HCT116 (cell line): ENCODE data around the gene HIF1A. TPM values are rescaled to one million over a fixed set of nuclear protein-coding genes. Genes with fewer than 3 reads are reported as not detected.

Source experiments
- ATAC-seq: fragments of 200-7000 bp; cut with Tn5 transposase; 2 replicates; pipeline ENCODE4 v1.9.1; 2020; ENCODE audit warnings: mild to moderate bottlenecking, moderate library complexity
- BruUV-seq: library from RNA; stranded (reverse); fragments of 400-500 nt; replicated peaks from 2 replicates; lab custom pipeline; 2021; lab: Mats Ljungman, UMichigan
- CTCF ChIA-PET: fragments of 300-600 bp; sonication (Branson Sonifier 250); formaldehyde crosslinking; loops from one replicate; lab custom pipeline; 2021; ENCODE audit warnings: antibody characterized with exemption; lab: Charles Lee
- POLR2A ChIA-PET: fragments of 300-600, 350-600 bp; sonication (Branson Sonifier 250); formaldehyde crosslinking; loops from one replicate; lab custom pipeline; 2021; ENCODE audit warnings: antibody characterized with exemption; lab: Charles Lee
- RAD21 ChIA-PET, 2 experiments: fragments of 300-600 bp; sonication (Branson Sonifier 250); formaldehyde crosslinking; loops; one replicate each; lab custom pipeline; 2023; ENCODE audit warnings: low total read pairs in 2 of 2; ENCODE audit not compliant: uncharacterized antibody in 2 of 2, unreplicated experiment in 2 of 2, low non-redundant PET in 1 of 2; lab: Charles Lee
- DNase-seq: peaks from one replicate; pipeline ENCODE4 v3.0.0-alpha.2; 2010; ENCODE audit warnings: low read depth, low spot score
- H2AFZ ChIP-seq: fragments of 200-600 bp; shearing (Covaris generic), sonication (generic); 2 replicates; pipeline ENCODE4 v1.6.1; 2017; ENCODE audit warnings: low read depth, mixed run types, mixed read lengths, antibody characterized with exemption, low read length; ENCODE audit not compliant: poor library complexity, severe bottlenecking
- H3K27ac ChIP-seq: 2 replicates; pipeline ENCODE4 v1.5.1; 2012; ENCODE audit warnings: low read depth, low read length
- H3K27me3 ChIP-seq: fragments of 200-600 bp; sonication (generic); 2 replicates; pipeline ENCODE4 v1.6.1; 2016; ENCODE audit warnings: mixed run types, low read length, mixed read lengths; ENCODE audit not compliant: insufficient read depth
- H3K36me3 ChIP-seq, 2 experiments: fragments of 200-500 bp in 1 of 2; fragments of 200-600 bp in 1 of 2; sonication (Bioruptor generic) in 1 of 2; sonication (generic) in 1 of 2; 2 replicates each; pipeline versions ENCODE4 v1.5.1 to v1.6.1; 2014 to 2016; ENCODE audit warnings: low read length in 2 of 2, inconsistent platforms in 1 of 2, mixed read lengths in 1 of 2, mixed run types in 1 of 2; ENCODE audit not compliant: insufficient read depth in 2 of 2, control insufficient read depth in 1 of 2
- H3K4me1 ChIP-seq, 2 experiments: fragments of 200-600 bp in 1 of 2; sonication (generic) in 1 of 2; 2 replicates each; pipeline versions ENCODE4 v1.5.1 to v1.6.1; 2012 to 2017; ENCODE audit warnings: low read length in 2 of 2, inconsistent platforms in 1 of 2, mild to moderate bottlenecking in 1 of 2, mixed read lengths in 1 of 2, mixed run types in 1 of 2, moderate library complexity in 1 of 2; ENCODE audit not compliant: insufficient read depth in 2 of 2, control insufficient read depth in 1 of 2
- H3K4me2 ChIP-seq: fragments of 200-600 bp; sonication (generic); 2 replicates; pipeline ENCODE4 v1.6.1; 2017; ENCODE audit warnings: mixed run types, low read length, mixed read lengths
- H3K4me3 ChIP-seq, 2 experiments: fragments of 200-600 bp in 1 of 2; sonication (generic) in 1 of 2; replicated peaks in 1 of 2; 2 replicates each; pipeline ENCODE4 v1.5.1; 2011 to 2016; ENCODE audit warnings: low read length in 2 of 2, control low read depth in 1 of 2, low read depth in 1 of 2, mild to moderate bottlenecking in 1 of 2, mixed read lengths in 1 of 2, mixed run types in 1 of 2
- H3K79me2 ChIP-seq: fragments of 200-600 bp; sonication (generic); 2 replicates; pipeline ENCODE4 v1.6.1; 2017; ENCODE audit warnings: mild to moderate bottlenecking, mixed run types, low read length, moderate library complexity, mixed read lengths; ENCODE audit not compliant: insufficient read depth
- H3K9ac ChIP-seq: fragments of 200-600 bp; sonication (generic); 2 replicates; pipeline ENCODE4 v1.6.1; 2016; ENCODE audit warnings: low read length, mixed read lengths
- H3K9me2 ChIP-seq: fragments of 200-600 bp; sonication (generic), shearing (Covaris generic); 2 replicates; pipeline ENCODE4 v1.6.1; 2017; ENCODE audit warnings: mixed run types, mild to moderate bottlenecking, moderate library complexity; ENCODE audit not compliant: insufficient read depth
- H3K9me3 ChIP-seq, 2 experiments: fragments of 200-500 bp in 1 of 2; fragments of 200-600 bp in 1 of 2; sonication (Bioruptor generic) in 1 of 2; sonication (generic) in 1 of 2; 2 replicates each; pipeline ENCODE4 v1.6.1; 2014 to 2017; ENCODE audit warnings: low read length in 2 of 2, mixed read lengths in 2 of 2, inconsistent platforms in 1 of 2, low read depth in 1 of 2, mild to moderate bottlenecking in 1 of 2, mixed run types in 1 of 2, moderate library complexity in 1 of 2; ENCODE audit not compliant: control insufficient read depth in 1 of 2, insufficient read depth in 1 of 2
- H4K20me1 ChIP-seq: fragments of 200-600 bp; sonication (generic), shearing (Covaris generic); 2 replicates; pipeline ENCODE4 v1.6.1; 2017; ENCODE audit warnings: mixed run types, mild to moderate bottlenecking, moderate library complexity; ENCODE audit not compliant: insufficient read depth
- CBX3 ChIP-seq: IDR thresholded peaks from 2 replicates; pipeline ENCODE4 v1.6.1; 2012; ENCODE audit warnings: low read depth
- CEBPB ChIP-seq: IDR thresholded peaks from 2 replicates; pipeline ENCODE4 v1.6.1; 2012; ENCODE audit warnings: low read depth
- EGR1 ChIP-seq: IDR thresholded peaks from 2 replicates; pipeline ENCODE4 v1.6.1; 2012; ENCODE audit warnings: low read depth
- ELF1 ChIP-seq: IDR thresholded peaks from 2 replicates; pipeline ENCODE4 v1.6.1; 2012; ENCODE audit warnings: low read depth, borderline replicate concordance
- EZH2 ChIP-seq: fragments of 200-600 bp; sonication (generic); IDR thresholded peaks from 2 replicates; pipeline ENCODE4 v1.6.1; 2017; ENCODE audit warnings: antibody characterized with exemption, mixed run types
- EZH2phosphoT487 ChIP-seq: fragments of 200-600 bp; IDR thresholded peaks from 2 replicates; pipeline ENCODE4 v1.6.1; 2018; ENCODE audit warnings: antibody characterized with exemption, borderline replicate concordance
- JUND ChIP-seq: IDR thresholded peaks from 2 replicates; pipeline ENCODE4 v1.6.1; 2012
- POLR2A ChIP-seq: IDR thresholded peaks from 2 replicates; pipeline ENCODE4 v1.7.0; 2011; ENCODE audit warnings: borderline replicate concordance; ENCODE audit not compliant: insufficient read depth, insufficient read length; ENCODE audit errors: extremely low read depth
- POLR2AphosphoS5 ChIP-seq: IDR thresholded peaks from 2 replicates; pipeline ENCODE4 v1.6.1; 2011; ENCODE audit warnings: mild to moderate bottlenecking, low read depth, low read length, moderate library complexity
- RAD21 ChIP-seq: IDR thresholded peaks from 2 replicates; pipeline ENCODE4 v1.6.1; 2012; ENCODE audit warnings: low read depth, mild to moderate bottlenecking
- SIN3A ChIP-seq: IDR thresholded peaks from 2 replicates; pipeline ENCODE4 v1.6.1; 2012; ENCODE audit warnings: low read depth
- SP1 ChIP-seq: IDR thresholded peaks from 2 replicates; pipeline ENCODE4 v1.6.1; 2012; ENCODE audit warnings: low read depth
- TCF7L2 ChIP-seq: IDR thresholded peaks from 2 replicates; pipeline ENCODE4 v1.7.0; 2011; ENCODE audit warnings: borderline replicate concordance, inconsistent platforms; ENCODE audit not compliant: insufficient read depth, insufficient read length; ENCODE audit errors: extremely low read depth
- YY1 ChIP-seq: IDR thresholded peaks from 2 replicates; pipeline ENCODE4 v1.6.1; 2011; ENCODE audit warnings: low read length, low read depth, moderate library complexity, mild to moderate bottlenecking; ENCODE audit not compliant: insufficient replicate concordance; ENCODE audit errors: extremely low read depth
- ZNF274 ChIP-seq: fragments of 200-500 bp; sonication (Bioruptor generic); IDR thresholded peaks from 2 replicates; pipeline ENCODE4 v1.6.1; 2014; ENCODE audit warnings: mild to moderate bottlenecking, low read depth, low read length, inconsistent platforms
- intact Hi-C: fragments of 100-400 bp; cut with micrococcal nuclease; formaldehyde crosslinking; loops from 2 replicates; pipeline ENCODE4 v1.10.0; 2022
- total RNA-seq: library from RNA; stranded (reverse); gene quantifications from one replicate; pipeline ENCODE4 v1.2.1, GENCODE V29; 2021; ENCODE audit not compliant: unreplicated experiment
- TF ChIP-seq, protein P1 (sequence below): IDR thresholded peaks from 2 replicates; pipeline ENCODE4 v1.6.1; 2011; ENCODE audit warnings: mild to moderate bottlenecking, low read length, moderate library complexity; ENCODE audit not compliant: insufficient replicate concordance; ENCODE audit errors: extremely low read depth
- TF ChIP-seq, protein P2 (sequence below), 3 experiments: fragments of 200-600 bp in 1 of 3; sonication (generic) in 1 of 3; IDR thresholded peaks in 2 of 3; conservative IDR thresholded peaks in 1 of 3; 2 replicates each; pipeline ENCODE4 v1.5.1; 2012 to 2017; ENCODE audit warnings: low read depth in 2 of 3, low read length in 2 of 3, antibody characterized with exemption in 1 of 3, borderline replicate concordance in 1 of 3, control low read depth in 1 of 3, mild to moderate bottlenecking in 1 of 3, mixed read lengths in 1 of 3, mixed run types in 1 of 3, moderate library complexity in 1 of 3; ENCODE audit not compliant: insufficient read depth in 1 of 3
- TF ChIP-seq, protein P3 (sequence below): IDR thresholded peaks from 2 replicates; pipeline ENCODE4 v1.6.1; 2012

HIF1A gene
- total RNA-seq, 1 experiment from 2014 or later, result 113 TPM

DNA sequence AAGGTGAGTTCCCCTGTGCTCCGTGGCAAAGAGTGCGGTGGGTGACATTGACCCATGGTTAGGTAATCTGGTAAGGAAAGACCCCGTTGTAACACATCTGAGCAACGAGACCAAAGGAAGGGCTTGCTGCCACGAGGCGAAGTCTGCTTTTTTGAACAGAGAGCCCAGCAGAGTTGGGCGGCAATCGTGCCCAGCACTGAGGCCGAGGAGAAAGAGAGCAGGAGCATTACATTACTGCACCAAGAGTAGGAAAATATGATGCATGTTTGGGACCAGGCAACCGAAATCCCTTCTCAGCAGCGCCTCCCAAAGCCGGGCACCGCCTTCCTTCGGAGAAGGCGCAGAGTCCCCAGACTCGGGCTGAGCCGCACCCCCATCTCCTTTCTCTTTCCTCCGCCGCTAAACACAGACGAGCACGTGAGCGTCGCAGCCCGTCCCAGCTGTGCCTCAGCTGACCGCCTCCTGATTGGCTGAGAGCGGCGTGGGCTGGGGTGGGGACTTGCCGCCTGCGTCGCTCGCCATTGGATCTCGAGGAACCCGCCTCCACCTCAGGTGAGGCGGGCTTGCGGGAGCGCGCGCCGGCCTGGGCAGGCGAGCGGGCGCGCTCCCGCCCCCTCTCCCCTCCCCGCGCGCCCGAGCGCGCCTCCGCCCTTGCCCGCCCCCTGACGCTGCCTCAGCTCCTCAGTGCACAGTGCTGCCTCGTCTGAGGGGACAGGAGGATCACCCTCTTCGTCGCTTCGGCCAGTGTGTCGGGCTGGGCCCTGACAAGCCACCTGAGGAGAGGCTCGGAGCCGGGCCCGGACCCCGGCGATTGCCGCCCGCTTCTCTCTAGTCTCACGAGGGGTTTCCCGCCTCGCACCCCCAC lies at the start of gene HIF1A (continued):
- TF ChIP-seq, protein P1, sequence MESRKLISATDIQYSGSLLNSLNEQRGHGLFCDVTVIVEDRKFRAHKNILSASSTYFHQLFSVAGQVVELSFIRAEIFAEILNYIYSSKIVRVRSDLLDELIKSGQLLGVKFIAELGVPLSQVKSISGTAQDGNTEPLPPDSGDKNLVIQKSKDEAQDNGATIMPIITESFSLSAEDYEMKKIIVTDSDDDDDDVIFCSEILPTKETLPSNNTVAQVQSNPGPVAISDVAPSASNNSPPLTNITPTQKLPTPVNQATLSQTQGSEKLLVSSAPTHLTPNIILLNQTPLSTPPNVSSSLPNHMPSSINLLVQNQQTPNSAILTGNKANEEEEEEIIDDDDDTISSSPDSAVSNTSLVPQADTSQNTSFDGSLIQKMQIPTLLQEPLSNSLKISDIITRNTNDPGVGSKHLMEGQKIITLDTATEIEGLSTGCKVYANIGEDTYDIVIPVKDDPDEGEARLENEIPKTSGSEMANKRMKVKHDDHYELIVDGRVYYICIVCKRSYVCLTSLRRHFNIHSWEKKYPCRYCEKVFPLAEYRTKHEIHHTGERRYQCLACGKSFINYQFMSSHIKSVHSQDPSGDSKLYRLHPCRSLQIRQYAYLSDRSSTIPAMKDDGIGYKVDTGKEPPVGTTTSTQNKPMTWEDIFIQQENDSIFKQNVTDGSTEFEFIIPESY, result no peak
- TF ChIP-seq EZH2phosphoT487, result no peak
- peak; percentile 76 for TF ChIP-seq TCF7L2

DNA sequence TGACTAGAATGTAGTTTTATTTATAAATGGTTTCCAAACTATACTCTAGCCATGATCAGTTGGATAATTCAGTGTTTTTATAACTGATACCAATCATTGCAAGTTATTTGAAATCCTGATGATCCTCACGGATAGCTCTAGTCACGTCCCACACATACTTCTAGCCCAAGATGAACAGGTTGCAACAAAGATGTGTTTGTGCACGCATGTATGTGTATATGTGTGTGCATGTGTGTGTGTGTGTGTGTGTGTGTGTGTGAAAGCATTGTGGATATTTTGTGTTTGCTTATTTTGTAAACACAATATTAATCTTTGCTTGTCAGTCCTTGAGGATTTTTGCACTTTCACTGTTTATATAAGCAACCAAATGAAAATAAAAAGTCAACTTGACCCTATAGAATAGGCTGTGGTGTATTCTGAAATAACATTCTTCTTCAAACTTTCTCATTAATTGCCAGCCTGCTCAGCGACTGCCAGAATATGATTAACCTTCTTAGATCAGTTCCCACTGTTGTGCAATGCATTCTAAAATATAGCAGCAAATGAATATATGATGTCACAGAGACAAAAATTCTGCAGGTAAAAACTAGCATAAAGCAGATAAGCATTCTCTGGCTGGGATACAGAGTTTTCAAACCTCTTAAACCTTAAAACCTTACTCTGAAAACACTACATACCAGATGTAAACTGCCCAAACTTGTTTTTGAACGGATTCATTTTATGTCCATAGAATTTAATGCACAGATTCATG lies 48.8 kb upstream of the HIF1A start:
- intact Hi-C loops, result no loop called here
- H3K27ac ChIP-seq, result no peak overlapping the region
- ChIA-PET CTCF (no interaction called here), POLR2A (no interaction called here), RAD21 (no interaction called here)
- BruUV-seq, result no TSS peak
- no peak for DNase-seq
- no peaks in the 10 kb centered on the region for H3K4me1 ChIP-seq
- H3K9me3 ChIP-seq, result no peaks in the 10 kb centered on the region
- no peaks in the 10 kb centered on the region for H3K36me3 ChIP-seq
- no peak overlapping the region for H3K4me3 ChIP-seq
- no peaks in the 10 kb centered on the region for H4K20me1 ChIP-seq
- H3K27me3 ChIP-seq, result no peaks in the 10 kb centered on the region
- H3K9me2 ChIP-seq, result no peaks in the 10 kb centered on the region
- H2AFZ ChIP-seq, result no peak overlapping the region
- no peak overlapping the region for H3K9ac ChIP-seq
- ATAC-seq, result no peak
- H3K4me2 ChIP-seq, result no peak overlapping the region
- no peaks in the 10 kb centered on the region for H3K79me2 ChIP-seq
- TF ChIP-seq SP1 (no peak), EGR1 (no peak), EZH2 (no peak), POLR2AphosphoS5 (no peak), CEBPB (no peak), ZNF274 (no peak), JUND (no peak), YY1 (no peak), RAD21 (no peak), POLR2A (no peak), SIN3A (no peak), ELF1 (no peak), CBX3 (no peak), EZH2phosphoT487 (no peak)
- TF ChIP-seq, protein P2, sequence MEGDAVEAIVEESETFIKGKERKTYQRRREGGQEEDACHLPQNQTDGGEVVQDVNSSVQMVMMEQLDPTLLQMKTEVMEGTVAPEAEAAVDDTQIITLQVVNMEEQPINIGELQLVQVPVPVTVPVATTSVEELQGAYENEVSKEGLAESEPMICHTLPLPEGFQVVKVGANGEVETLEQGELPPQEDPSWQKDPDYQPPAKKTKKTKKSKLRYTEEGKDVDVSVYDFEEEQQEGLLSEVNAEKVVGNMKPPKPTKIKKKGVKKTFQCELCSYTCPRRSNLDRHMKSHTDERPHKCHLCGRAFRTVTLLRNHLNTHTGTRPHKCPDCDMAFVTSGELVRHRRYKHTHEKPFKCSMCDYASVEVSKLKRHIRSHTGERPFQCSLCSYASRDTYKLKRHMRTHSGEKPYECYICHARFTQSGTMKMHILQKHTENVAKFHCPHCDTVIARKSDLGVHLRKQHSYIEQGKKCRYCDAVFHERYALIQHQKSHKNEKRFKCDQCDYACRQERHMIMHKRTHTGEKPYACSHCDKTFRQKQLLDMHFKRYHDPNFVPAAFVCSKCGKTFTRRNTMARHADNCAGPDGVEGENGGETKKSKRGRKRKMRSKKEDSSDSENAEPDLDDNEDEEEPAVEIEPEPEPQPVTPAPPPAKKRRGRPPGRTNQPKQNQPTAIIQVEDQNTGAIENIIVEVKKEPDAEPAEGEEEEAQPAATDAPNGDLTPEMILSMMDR (IDR thresholded peaks at IDR 0.05 in 2 of 3, conservative IDR thresholded peaks at IDR 0.05 in 1 of 3; ENCODE audit: borderline replicate concordance in 1 of 3, insufficient read depth in 1 of 3, low read depth in 2 of 3, low read length in 2 of 3), result no peak
- TF ChIP-seq, protein P3, sequence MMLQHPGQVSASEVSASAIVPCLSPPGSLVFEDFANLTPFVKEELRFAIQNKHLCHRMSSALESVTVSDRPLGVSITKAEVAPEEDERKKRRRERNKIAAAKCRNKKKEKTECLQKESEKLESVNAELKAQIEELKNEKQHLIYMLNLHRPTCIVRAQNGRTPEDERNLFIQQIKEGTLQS, result no peak
